ENCODE data around the gene STUB1.

Gene STUB1

DNA sequence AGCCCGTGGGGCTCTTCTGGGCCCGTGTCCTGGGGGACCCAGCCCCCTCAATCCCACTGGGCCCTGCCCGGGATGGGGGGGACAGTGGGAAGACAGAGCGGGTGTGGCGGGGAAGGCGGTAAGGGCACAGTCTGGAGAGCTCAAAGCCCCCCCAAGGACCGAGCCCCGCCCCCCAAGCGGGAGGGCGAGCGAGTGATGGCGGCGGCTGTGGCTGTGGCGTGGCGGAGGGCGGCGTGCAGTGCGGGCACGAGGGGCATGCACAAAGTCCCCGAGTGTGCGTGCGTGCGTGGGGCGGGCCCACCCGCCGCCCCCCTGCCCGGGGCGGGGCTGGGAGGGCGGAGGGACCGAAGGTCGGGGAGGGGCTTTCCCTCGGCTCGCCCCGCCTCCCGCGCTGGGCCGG lies 13.6 kb downstream of the STUB1 start:
- H3K36me3 ChIP-seq (ENCODE audit: control insufficient read depth, insufficient read depth, low read length), result no peaks in the 10 kb centered on the region
- H3K4me3 ChIP-seq (replicated peaks; ENCODE audit: low read depth, low read length), result no peak overlapping the region
- no peaks in the 10 kb centered on the region; the same call in 1 of the 2 replicates for H3K27me3 ChIP-seq (replicated peaks; ENCODE audit: control insufficient read depth, insufficient read depth, low read length)
- TF ChIP-seq, protein P1, sequence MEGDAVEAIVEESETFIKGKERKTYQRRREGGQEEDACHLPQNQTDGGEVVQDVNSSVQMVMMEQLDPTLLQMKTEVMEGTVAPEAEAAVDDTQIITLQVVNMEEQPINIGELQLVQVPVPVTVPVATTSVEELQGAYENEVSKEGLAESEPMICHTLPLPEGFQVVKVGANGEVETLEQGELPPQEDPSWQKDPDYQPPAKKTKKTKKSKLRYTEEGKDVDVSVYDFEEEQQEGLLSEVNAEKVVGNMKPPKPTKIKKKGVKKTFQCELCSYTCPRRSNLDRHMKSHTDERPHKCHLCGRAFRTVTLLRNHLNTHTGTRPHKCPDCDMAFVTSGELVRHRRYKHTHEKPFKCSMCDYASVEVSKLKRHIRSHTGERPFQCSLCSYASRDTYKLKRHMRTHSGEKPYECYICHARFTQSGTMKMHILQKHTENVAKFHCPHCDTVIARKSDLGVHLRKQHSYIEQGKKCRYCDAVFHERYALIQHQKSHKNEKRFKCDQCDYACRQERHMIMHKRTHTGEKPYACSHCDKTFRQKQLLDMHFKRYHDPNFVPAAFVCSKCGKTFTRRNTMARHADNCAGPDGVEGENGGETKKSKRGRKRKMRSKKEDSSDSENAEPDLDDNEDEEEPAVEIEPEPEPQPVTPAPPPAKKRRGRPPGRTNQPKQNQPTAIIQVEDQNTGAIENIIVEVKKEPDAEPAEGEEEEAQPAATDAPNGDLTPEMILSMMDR (IDR thresholded peaks at IDR 0.05; ENCODE audit: insufficient read depth, low read length, poor library complexity, severe bottlenecking), result no peak
- no peak for DNase-seq (ENCODE audit: extremely low read depth, insufficient read length)

DNA sequence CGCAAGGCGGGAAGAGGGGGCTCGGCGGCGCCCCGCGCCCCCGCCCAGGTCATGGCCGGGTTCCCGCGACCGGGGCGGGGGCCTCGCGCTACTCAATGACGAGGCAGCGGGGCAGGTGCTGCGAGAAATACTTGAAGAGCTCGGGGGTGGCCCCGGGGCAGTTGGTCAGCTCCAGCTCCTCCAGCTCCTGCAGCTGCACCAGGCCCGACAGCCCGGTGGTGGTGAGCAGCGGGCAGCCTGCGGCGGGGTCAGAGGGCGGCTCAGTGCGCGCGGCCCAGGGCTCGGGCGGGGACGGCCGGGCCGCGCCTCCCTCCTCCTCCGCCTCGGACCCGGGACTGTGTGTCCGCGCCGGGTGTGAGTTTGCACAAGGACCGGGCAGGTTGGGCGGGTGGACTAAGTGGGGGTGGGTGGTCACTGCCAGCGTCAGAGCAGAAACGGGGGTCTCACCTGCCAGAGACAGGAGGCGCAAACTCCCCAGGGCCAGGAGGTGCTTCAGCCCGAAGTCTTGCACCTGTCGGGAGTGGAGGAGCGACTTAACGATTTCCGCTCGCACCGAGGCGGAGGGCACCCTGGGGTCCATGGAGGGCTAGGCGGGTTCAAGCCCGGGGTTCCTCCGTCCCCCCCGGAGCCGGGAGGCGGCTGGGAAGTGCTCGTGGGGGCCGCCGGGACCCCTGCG lies 14.1 kb downstream of the STUB1 start:
- no peaks in the 10 kb centered on the region; the same call in 1 of the 2 replicates for H3K27me3 ChIP-seq (replicated peaks; ENCODE audit: control insufficient read depth, insufficient read depth, low read length)
- peak overlapping the region; percentile 55 for H3K4me3 ChIP-seq (replicated peaks; ENCODE audit: low read depth, low read length)
- no peaks in the 10 kb centered on the region for H3K36me3 ChIP-seq (ENCODE audit: control insufficient read depth, insufficient read depth, low read length)
- DNase-seq (ENCODE audit: extremely low read depth, insufficient read length), result no peak
- TF ChIP-seq, protein P1 (IDR thresholded peaks at IDR 0.05; ENCODE audit: insufficient read depth, low read length, poor library complexity, severe bottlenecking), result no peak

DNA sequence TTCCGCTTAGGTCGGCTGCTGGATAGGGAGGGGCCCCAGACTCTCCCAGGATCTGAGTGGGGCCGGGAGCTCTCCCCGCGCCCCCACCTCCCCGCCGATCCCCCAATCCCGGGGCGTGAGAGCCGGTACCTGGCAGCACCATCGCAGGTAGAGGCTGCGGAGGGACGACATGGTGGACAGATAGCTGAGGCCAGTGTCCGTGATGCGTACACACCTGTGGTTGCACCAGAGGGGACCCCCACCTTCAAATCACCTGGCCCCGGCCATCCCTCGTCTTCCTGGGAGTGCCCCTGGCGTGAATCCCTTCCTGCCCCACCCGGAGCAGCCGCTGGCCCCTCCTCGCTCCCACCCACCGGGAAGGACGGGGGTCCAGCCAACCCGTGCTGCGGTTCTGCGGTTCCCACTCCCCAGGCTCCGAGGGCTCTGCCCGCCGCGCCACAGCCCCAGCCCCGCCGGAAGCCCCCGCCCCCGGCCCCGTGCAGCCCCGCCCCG lies 14.7 kb downstream of the STUB1 start:
- peak overlapping the region; percentile 55 for H3K4me3 ChIP-seq (replicated peaks; ENCODE audit: low read depth, low read length)
- TF ChIP-seq, protein P1 (IDR thresholded peaks at IDR 0.05; ENCODE audit: insufficient read depth, low read length, poor library complexity, severe bottlenecking), result no peak
- H3K27me3 ChIP-seq (replicated peaks; ENCODE audit: control insufficient read depth, insufficient read depth, low read length), result no peaks in the 10 kb centered on the region; the same call in 1 of the 2 replicates
- no peaks in the 10 kb centered on the region for H3K36me3 ChIP-seq (ENCODE audit: control insufficient read depth, insufficient read depth, low read length)
- DNase-seq (ENCODE audit: extremely low read depth, insufficient read length), result no peak

DNA sequence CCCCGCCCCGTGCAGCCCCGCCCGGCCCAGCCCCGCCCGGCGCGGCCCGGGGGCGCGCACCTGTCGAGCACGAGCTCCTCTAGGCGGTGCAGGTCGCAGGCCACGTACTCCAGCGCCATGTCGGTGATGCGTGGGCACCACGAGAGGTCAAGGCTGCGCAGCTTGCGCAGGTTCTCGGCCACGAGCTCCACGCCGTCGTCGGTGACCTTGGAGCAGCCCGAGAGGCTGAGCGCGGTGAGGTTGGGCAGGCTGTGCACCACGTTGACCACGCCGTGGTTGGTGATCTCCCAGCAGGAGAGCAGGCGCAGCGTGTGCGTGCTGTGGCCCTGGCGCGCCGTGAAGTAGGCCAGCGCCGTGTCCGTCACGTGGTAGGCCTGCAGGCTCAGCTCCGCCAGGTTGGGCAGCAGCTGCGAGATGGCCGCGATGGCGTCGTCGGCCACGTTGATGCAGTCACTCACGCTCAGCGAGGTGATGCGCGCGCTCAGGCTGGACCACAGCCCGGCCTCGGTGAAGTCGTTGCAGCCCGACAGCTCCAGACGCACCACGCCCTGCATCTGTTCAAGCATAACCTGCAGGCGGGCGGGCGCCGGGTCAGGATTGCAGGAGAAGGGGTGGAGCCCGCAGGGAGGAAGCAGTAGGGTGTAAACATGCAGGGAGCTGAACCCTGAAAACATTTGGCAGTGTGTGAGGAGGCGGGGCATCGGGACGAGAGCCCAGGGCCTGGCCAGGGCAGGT lies 15.3 kb downstream of the STUB1 start:
- Histone ChIP-seq H3K27me3 (replicated peaks; ENCODE audit: control insufficient read depth, insufficient read depth, low read length) (no peaks in the 10 kb centered on the region; the same call in 1 of the 2 replicates), H3K4me3 (replicated peaks; ENCODE audit: low read depth, low read length) (peak overlapping the region; percentile 61), H3K36me3 (ENCODE audit: control insufficient read depth, insufficient read depth, low read length) (no peaks in the 10 kb centered on the region)
- peak; percentile 76 for DNase-seq (ENCODE audit: extremely low read depth, insufficient read length)
- TF ChIP-seq, protein P1 (IDR thresholded peaks at IDR 0.05; ENCODE audit: insufficient read depth, low read length, poor library complexity, severe bottlenecking), result no peak

DNA sequence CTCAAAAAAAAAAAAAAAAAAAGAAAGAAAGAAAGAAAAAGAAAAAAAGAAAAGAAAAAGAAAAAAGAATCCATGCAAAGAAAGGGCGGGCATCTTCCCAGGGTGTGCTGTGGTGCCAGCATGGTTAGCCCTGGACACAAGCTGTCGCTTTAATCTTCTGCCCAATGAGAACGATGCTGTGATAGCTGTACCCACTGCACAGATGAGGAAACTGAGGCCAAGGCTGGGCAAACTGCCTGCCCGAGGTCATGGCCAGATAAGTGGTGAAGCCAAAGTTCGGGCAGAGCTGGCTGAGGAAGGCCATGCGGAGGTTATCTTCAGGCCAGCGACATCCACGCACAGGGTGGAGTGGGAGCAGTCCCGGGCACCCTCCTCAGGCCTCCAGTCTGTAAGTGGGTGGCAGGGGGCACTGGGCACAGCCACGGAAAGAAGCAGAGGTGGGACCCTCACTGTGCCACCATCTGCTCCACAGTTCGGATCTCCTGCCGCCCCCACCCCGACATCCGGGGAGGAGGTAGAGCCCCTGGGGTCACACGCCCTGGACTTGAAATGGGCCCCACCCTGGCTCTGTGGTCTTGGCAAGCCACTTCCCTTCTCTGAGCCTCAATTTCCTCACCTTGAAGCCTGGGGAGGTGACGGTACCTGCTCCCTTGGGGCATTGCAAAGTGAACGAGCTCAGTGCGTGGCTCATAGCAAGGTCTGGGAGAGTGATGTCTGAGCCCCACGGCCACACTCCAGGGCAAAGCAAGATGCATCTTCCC lies 18.9 kb downstream of the STUB1 start:
- H3K27me3 ChIP-seq (replicated peaks; ENCODE audit: control insufficient read depth, insufficient read depth, low read length), result no peaks in the 10 kb centered on the region; the same call in 1 of the 2 replicates
- TF ChIP-seq, protein P1 (IDR thresholded peaks at IDR 0.05; ENCODE audit: insufficient read depth, low read length, poor library complexity, severe bottlenecking), result no peak
- no peak for DNase-seq (ENCODE audit: extremely low read depth, insufficient read length)
- H3K4me3 ChIP-seq (replicated peaks; ENCODE audit: low read depth, low read length), result no peak overlapping the region
- no peaks in the 10 kb centered on the region for H3K36me3 ChIP-seq (ENCODE audit: control insufficient read depth, insufficient read depth, low read length)

Data from GM06990 (cell line).